ENCODE measurements around the gene POU3F3. TPM values are rescaled to one million over a fixed set of nuclear protein-coding genes. Genes with fewer than 3 reads are reported as not detected.

Gene POU3F3
- total RNA-seq, 2 experiments from 2014 or later, result not detected

DNA sequence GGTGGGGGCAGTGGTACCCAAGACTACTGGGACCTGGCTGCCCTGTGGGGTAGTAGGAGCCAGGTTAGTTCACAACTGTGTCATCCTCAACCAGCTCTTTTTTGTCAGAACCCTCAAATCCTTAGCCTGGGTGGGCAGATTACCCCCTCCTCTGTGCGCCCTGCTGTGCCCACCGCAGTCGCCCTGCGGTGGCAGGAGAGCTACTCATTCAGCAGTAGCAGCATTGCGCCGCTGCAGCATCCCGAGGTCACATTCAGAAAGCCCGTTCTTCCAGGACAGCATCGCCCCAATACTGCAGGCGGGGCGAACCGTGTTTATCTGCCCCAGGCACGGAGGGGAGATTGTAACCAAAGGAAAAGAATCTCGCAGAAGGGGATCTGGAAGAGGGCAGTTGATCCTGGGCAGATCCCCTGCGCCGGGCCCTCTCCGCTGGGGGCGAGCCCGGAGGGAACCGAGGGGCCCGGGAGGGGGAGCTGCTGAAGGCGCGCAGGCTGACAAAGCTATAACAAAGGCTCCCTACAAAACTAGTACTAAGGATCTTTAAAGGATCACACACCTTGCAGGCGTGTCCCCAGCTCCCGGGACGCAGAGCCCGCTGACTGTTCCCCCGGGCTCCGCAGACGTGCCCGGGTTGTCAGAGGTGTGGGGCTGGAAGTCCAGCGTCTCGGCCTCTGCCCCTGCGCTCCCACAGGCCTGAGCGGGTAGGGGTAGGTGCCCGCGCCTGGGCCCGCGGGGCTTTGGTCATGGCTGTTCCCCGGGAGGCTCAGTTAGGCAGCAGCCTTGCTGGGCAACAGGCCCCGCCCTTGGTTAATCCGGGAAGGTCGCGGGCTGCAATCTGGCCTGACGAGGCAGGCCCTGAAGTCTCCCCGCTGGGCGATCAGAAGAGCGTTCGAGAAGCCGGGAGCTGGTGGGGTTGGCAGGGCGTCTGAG lies 13.2 kb downstream of the POU3F3 start:
- Mint-ChIP-seq H3K4me1 (ENCODE audit: low read depth) (peaks cover 9% of the 10 kb centered on the region), H3K9me3 (no peaks in the 10 kb centered on the region), H3K4me3 (no peak overlapping the region), H3K27ac (no peak overlapping the region), H3K27me3 (peaks cover 92% of the 10 kb centered on the region), H3K36me3 (ENCODE audit: low read depth) (no peaks in the 10 kb centered on the region)
- peaks cover 76 to 87% of the 10 kb centered on the region in 2 experiments for H3K27me3 ChIP-seq (ENCODE audit: control insufficient read depth in 1 of 2, insufficient read depth in 2 of 2, low read length in 2 of 2)
- TF ChIP-seq, protein P1, sequence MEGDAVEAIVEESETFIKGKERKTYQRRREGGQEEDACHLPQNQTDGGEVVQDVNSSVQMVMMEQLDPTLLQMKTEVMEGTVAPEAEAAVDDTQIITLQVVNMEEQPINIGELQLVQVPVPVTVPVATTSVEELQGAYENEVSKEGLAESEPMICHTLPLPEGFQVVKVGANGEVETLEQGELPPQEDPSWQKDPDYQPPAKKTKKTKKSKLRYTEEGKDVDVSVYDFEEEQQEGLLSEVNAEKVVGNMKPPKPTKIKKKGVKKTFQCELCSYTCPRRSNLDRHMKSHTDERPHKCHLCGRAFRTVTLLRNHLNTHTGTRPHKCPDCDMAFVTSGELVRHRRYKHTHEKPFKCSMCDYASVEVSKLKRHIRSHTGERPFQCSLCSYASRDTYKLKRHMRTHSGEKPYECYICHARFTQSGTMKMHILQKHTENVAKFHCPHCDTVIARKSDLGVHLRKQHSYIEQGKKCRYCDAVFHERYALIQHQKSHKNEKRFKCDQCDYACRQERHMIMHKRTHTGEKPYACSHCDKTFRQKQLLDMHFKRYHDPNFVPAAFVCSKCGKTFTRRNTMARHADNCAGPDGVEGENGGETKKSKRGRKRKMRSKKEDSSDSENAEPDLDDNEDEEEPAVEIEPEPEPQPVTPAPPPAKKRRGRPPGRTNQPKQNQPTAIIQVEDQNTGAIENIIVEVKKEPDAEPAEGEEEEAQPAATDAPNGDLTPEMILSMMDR (IDR thresholded peaks at IDR 0.05), result no peak
- intact Hi-C loops (cut with DNase I, micrococcal nuclease), result no loop called here
- H3K27ac ChIP-seq (ENCODE audit: low read depth in 1 of 2, low read length in 2 of 2), result no peak overlapping the region
- no peak overlapping the region for H3K4me3 ChIP-seq (ENCODE audit: low read length)
- DNase-seq (no peak), ATAC-seq (ENCODE audit: poor library complexity) (no peak)
- ChIA-PET CTCF (no interaction called here), POLR2A (no interaction called here)
- no peaks in the 10 kb centered on the region for H3K36me3 ChIP-seq (ENCODE audit: insufficient read depth, low read length)
- H3K4me1 ChIP-seq (ENCODE audit: insufficient read depth, low read length), result no peaks in the 10 kb centered on the region
- H3K9me3 ChIP-seq (ENCODE audit: control insufficient read depth in 1 of 2, insufficient read depth in 1 of 2, low read length in 2 of 2), result peaks cover 0 to 36% of the 10 kb centered on the region in 2 experiments

DNA sequence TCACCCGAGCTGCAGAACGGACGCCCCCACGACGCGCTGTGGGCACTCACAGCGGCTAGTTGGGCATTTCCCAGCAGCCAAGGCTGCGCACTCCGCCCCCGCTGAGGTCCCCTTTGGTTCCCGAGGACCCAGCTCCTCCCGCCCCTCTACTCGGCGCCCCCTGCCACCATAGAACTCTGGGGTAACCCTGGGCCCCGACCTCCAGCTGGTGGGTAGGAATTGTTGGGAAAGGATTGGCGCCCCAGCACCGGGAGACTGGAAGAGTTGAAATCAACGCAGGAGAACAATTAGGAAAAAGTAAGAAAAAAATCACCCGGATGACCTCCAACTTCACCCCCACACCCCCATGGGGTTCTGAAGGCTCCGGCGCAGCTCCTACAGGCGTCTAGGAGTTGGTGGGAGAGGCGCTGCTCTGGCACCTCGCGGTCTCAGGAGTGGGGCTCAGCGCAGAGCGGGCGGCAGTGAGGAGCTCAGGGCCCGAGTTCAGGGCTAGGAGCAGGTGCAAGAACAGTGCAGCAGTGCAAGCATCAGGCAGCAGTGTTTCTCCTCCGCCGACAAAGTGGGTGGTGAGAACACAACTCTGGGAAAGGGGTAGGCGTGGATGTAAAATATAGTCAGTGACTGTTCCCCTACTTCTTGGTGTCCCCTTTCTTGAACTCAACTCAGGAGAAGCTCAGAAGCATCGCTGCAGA lies 14.0 kb downstream of the POU3F3 start:
- DNase-seq (no peak), ATAC-seq (ENCODE audit: poor library complexity) (no peak)
- H3K36me3 ChIP-seq (ENCODE audit: insufficient read depth, low read length), result no peaks in the 10 kb centered on the region
- H3K27me3 ChIP-seq (ENCODE audit: control insufficient read depth in 1 of 2, insufficient read depth in 2 of 2, low read length in 2 of 2), result peaks cover 79 to 86% of the 10 kb centered on the region in 2 experiments
- TF ChIP-seq, protein P1 (IDR thresholded peaks at IDR 0.05), result no peak
- intact Hi-C loops (cut with DNase I, micrococcal nuclease), result no loop called here
- peaks cover 88% of the 10 kb centered on the region for H3K27me3 Mint-ChIP-seq
- H3K4me1 Mint-ChIP-seq (ENCODE audit: low read depth), result peaks cover 9% of the 10 kb centered on the region
- H3K27ac ChIP-seq (ENCODE audit: low read depth in 1 of 2, low read length in 2 of 2), result no peak overlapping the region
- H3K4me1 ChIP-seq (ENCODE audit: insufficient read depth, low read length), result peaks cover 5% of the 10 kb centered on the region
- no peaks in the 10 kb centered on the region for H3K9me3 Mint-ChIP-seq
- H3K4me3 Mint-ChIP-seq, result no peak overlapping the region
- H3K36me3 Mint-ChIP-seq (ENCODE audit: low read depth), result no peaks in the 10 kb centered on the region
- H3K9me3 ChIP-seq (ENCODE audit: control insufficient read depth in 1 of 2, insufficient read depth in 1 of 2, low read length in 2 of 2), result peaks cover 0 to 35% of the 10 kb centered on the region in 2 experiments
- ChIA-PET CTCF (no interaction called here), POLR2A (no interaction called here)
- H3K4me3 ChIP-seq (ENCODE audit: low read length), result no peak overlapping the region
- no peak overlapping the region for H3K27ac Mint-ChIP-seq

DNA sequence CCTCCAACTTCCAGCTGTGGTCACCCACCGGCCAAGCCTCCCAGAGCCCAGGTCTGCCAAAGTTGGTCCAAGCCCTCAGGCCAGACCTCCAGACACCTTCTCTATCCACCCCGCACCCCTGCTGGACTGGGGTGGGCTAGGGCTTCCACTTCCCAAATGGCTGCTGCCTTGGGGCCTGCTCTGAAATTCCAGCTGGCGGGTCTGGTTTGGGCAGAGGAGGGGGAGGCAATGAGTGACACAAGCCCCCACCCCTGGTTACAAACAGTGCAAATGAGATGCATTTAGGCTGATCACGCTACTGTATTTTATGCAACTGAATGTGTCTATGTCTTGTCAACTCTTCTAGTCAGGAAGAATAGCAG lies 14.6 kb downstream of the POU3F3 start:
- Histone ChIP-seq H3K4me1 (ENCODE audit: insufficient read depth, low read length) (peaks cover 6% of the 10 kb centered on the region), H3K27me3 (ENCODE audit: control insufficient read depth in 1 of 2, insufficient read depth in 2 of 2, low read length in 2 of 2) (peaks cover 75 to 83% of the 10 kb centered on the region in 2 experiments), H3K9me3 (ENCODE audit: control insufficient read depth in 1 of 2, insufficient read depth in 1 of 2, low read length in 2 of 2) (peaks cover 0 to 33% of the 10 kb centered on the region in 2 experiments), H3K4me3 (ENCODE audit: low read length) (no peak overlapping the region), H3K27ac (ENCODE audit: low read depth in 1 of 2, low read length in 2 of 2) (no peak overlapping the region), H3K36me3 (ENCODE audit: insufficient read depth, low read length) (no peaks in the 10 kb centered on the region)
- ChIA-PET CTCF (no interaction called here), POLR2A (no interaction called here)
- intact Hi-C loops (cut with DNase I, micrococcal nuclease), result no loop called here
- Mint-ChIP-seq H3K4me1 (ENCODE audit: low read depth) (peaks cover 9% of the 10 kb centered on the region), H3K27ac (no peak overlapping the region), H3K36me3 (ENCODE audit: low read depth) (no peaks in the 10 kb centered on the region), H3K27me3 (peaks cover 87% of the 10 kb centered on the region), H3K4me3 (no peak overlapping the region), H3K9me3 (no peaks in the 10 kb centered on the region)
- ATAC-seq (ENCODE audit: poor library complexity), result no peak
- no peak for DNase-seq
- TF ChIP-seq, protein P1 (IDR thresholded peaks at IDR 0.05), result no peak
